GM18870 (cell line): ENCODE data around the gene MROH7.

Experiments
- ATAC-seq: cut with Tn5 transposase; IDR thresholded peaks from one replicate; pipeline ENCODE4 v1.9.1; 2021; ENCODE audit warnings: moderate library complexity; ENCODE audit not compliant: unreplicated experiment

MROH7 gene

GRCh38 chr1:54640863-54641836, at the start of gene MROH7:
TSS of gene MROH7 (plus strand) at chr1:54641786. CDS start at chr1:54652927, 11,141 bp downstream.
- ATAC-seq, result no peak

- no peak for ATAC-seq
Observed at GRCh38 chr1:54593571-54594160, 47.9 kb upstream of the MROH7 start.

- ATAC-seq, result no peak
Observed at GRCh38 chr1:54594463-54594862, 47.1 kb upstream of the MROH7 start.

GRCh38 chr1:54595956-54596498, 45.6 kb upstream of the MROH7 start:
- ATAC-seq, result no peak

GRCh38 chr1:54596756-54597155, 44.8 kb upstream of the MROH7 start:
- no peak for ATAC-seq

- no peak for ATAC-seq
Observed at GRCh38 chr1:54597455-54598030, 44.0 kb upstream of the MROH7 start.

GRCh38 chr1:54599211-54599823, 42.3 kb upstream of the MROH7 start:
- ATAC-seq, result no peak

- no peak for ATAC-seq
Observed at GRCh38 chr1:54600947-54601721, 40.5 kb upstream of the MROH7 start.

GRCh38 chr1:54601730-54602129, 39.9 kb upstream of the MROH7 start:
- no peak for ATAC-seq

- no peak for ATAC-seq
Observed at GRCh38 chr1:54602554-54602953, 39.0 kb upstream of the MROH7 start.

- no peak for ATAC-seq
Observed at GRCh38 chr1:54603241-54603640, 38.3 kb upstream of the MROH7 start.

- no peak for ATAC-seq
Observed at GRCh38 chr1:54604051-54604450, 37.5 kb upstream of the MROH7 start.

- ATAC-seq, result no peak
Observed at GRCh38 chr1:54604572-54605370, 36.8 kb upstream of the MROH7 start.

GRCh38 chr1:54606096-54606989, 35.2 kb upstream of the MROH7 start:
- ATAC-seq, result no peak

GRCh38 chr1:54606990-54607325, 34.6 kb upstream of the MROH7 start:
- no peak for ATAC-seq

GRCh38 chr1:54607821-54608565, 33.6 kb upstream of the MROH7 start:
- ATAC-seq, result no peak

GRCh38 chr1:54608566-54609230, 32.9 kb upstream of the MROH7 start:
- no peak for ATAC-seq
